SK-N-SH (cell line): ENCODE results near the gene ACOXL.

Experiments
- MXI1 ChIP-seq: IDR thresholded peaks from 2 replicates; pipeline ENCODE4 v1.6.1; 2012; ENCODE audit warnings: mild to moderate bottlenecking, low read depth, low read length, improper control_type of control experiment
- POLR2AphosphoS5 ChIP-seq: IDR thresholded peaks from 2 replicates; pipeline ENCODE4 v1.6.1; 2012; ENCODE audit warnings: low read depth, low read length
- RAD21 ChIP-seq: IDR thresholded peaks from 2 replicates; pipeline ENCODE4 v1.6.1; 2012; ENCODE audit warnings: mild to moderate bottlenecking, low read length
- TF ChIP-seq, protein P1 (sequence below): fragments of 150-350 bp; IDR thresholded peaks from 2 replicates; pipeline ENCODE4 v1.6.1; 2017; ENCODE audit warnings: antibody characterized with exemption, low read length, low read depth, borderline replicate concordance
- TF ChIP-seq, protein P2 (sequence below): fragments of 200-600 bp; sonication (generic); IDR thresholded peaks from 2 replicates; pipeline ENCODE4 v1.6.1; 2017; ENCODE audit warnings: antibody characterized with exemption, mild to moderate bottlenecking, moderate library complexity

DNA sequence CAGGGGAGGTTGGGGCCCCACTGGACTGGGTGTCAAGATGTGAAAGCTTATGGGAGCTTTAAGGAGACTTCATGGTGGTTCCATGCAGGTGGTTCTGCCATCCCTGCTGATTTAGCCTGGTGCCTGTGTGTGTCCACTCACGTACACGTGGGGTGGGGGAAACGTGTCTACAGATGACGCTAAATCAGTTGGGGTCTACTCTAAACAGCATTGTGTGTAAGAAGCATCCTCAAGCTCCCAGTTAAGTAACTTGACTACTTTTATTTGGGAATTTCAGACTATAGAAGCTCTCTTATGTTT lies 435.4 kb downstream of the ACOXL start:
- TF ChIP-seq RAD21 (no peak), POLR2AphosphoS5 (no peak), MXI1 (no peak)
- TF ChIP-seq, protein P1, sequence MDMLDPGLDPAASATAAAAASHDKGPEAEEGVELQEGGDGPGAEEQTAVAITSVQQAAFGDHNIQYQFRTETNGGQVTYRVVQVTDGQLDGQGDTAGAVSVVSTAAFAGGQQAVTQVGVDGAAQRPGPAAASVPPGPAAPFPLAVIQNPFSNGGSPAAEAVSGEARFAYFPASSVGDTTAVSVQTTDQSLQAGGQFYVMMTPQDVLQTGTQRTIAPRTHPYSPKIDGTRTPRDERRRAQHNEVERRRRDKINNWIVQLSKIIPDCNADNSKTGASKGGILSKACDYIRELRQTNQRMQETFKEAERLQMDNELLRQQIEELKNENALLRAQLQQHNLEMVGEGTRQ = no peak
- TF ChIP-seq, protein P2, sequence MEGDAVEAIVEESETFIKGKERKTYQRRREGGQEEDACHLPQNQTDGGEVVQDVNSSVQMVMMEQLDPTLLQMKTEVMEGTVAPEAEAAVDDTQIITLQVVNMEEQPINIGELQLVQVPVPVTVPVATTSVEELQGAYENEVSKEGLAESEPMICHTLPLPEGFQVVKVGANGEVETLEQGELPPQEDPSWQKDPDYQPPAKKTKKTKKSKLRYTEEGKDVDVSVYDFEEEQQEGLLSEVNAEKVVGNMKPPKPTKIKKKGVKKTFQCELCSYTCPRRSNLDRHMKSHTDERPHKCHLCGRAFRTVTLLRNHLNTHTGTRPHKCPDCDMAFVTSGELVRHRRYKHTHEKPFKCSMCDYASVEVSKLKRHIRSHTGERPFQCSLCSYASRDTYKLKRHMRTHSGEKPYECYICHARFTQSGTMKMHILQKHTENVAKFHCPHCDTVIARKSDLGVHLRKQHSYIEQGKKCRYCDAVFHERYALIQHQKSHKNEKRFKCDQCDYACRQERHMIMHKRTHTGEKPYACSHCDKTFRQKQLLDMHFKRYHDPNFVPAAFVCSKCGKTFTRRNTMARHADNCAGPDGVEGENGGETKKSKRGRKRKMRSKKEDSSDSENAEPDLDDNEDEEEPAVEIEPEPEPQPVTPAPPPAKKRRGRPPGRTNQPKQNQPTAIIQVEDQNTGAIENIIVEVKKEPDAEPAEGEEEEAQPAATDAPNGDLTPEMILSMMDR = no peak
